DND-41 (cell line): ENCODE data around the gene CCDC18.

Experiments used
- ATAC-seq: fragments of 200-7000 bp; cut with Tn5 transposase; 3 replicates; pipeline ENCODE4 v1.9.1; 2021; ENCODE audit warnings: low read depth; ENCODE audit not compliant: insufficient read depth
- DNase-seq: peaks from one replicate; pipeline ENCODE4 v3.0.0-alpha.2; 2020
- H2AFZ ChIP-seq: 2 replicates; pipeline ENCODE4 v1.6.0; 2012; ENCODE audit warnings: low read depth, low read length
- H3K27ac ChIP-seq: 2 replicates; pipeline ENCODE4 v1.5.1; 2012; ENCODE audit warnings: low read length, inconsistent platforms
- H3K27me3 ChIP-seq: fragments of 200-600 bp; sonication (generic); 2 replicates; pipeline ENCODE4 v1.6.0; 2012; ENCODE audit warnings: low read length, mild to moderate bottlenecking, inconsistent platforms; ENCODE audit not compliant: insufficient read depth, poor library complexity
- H3K36me3 ChIP-seq: 2 replicates; pipeline ENCODE4 v1.5.1; 2012; ENCODE audit warnings: low read length, inconsistent platforms; ENCODE audit not compliant: insufficient read depth
- H3K4me1 ChIP-seq: 2 replicates; pipeline ENCODE4 v1.5.1; 2012; ENCODE audit warnings: mild to moderate bottlenecking, low read length; ENCODE audit not compliant: insufficient read depth
- H3K4me2 ChIP-seq: 2 replicates; pipeline ENCODE4 v1.6.0; 2012; ENCODE audit warnings: mild to moderate bottlenecking, moderate library complexity, low read length, inconsistent platforms; ENCODE audit not compliant: insufficient read depth
- H3K4me3 ChIP-seq, 2 experiments: fragments of 200-600 bp in 1 of 2; shearing (Covaris generic) in 1 of 2; 2 replicates each; pipeline ENCODE4 v1.5.1; 2012 to 2016; ENCODE audit warnings: inconsistent platforms in 2 of 2, low read length in 2 of 2, mild to moderate bottlenecking in 2 of 2, low read depth in 1 of 2, moderate library complexity in 1 of 2
- H3K79me2 ChIP-seq: 2 replicates; pipeline ENCODE4 v1.6.0; 2012; ENCODE audit warnings: low read length, inconsistent platforms; ENCODE audit not compliant: insufficient read depth
- H3K9ac ChIP-seq: 2 replicates; pipeline ENCODE4 v1.6.0; 2012; ENCODE audit warnings: low read depth, mild to moderate bottlenecking, inconsistent platforms, low read length, moderate library complexity
- H3K9me3 ChIP-seq: 2 replicates; pipeline ENCODE4 v1.5.1; 2012; ENCODE audit warnings: low read length, moderate library complexity, mild to moderate bottlenecking, inconsistent platforms; ENCODE audit not compliant: insufficient read depth, severe bottlenecking
- H4K20me1 ChIP-seq: 2 replicates; pipeline ENCODE4 v1.6.0; 2012; ENCODE audit warnings: low read length; ENCODE audit not compliant: insufficient read depth
- CTCF ChIP-seq: IDR thresholded peaks from 2 replicates; pipeline ENCODE4 v1.5.1; 2012; ENCODE audit warnings: borderline replicate concordance, low read length, moderate library complexity, mild to moderate bottlenecking; ENCODE audit not compliant: poor library complexity, severe bottlenecking; ENCODE audit errors: extremely low read depth
- EZH2 ChIP-seq: IDR thresholded peaks from 3 replicates; pipeline ENCODE4 v1.6.1; 2012; ENCODE audit warnings: borderline replicate concordance, low read depth, mild to moderate bottlenecking, moderate library complexity, low read length, inconsistent platforms; ENCODE audit not compliant: severe bottlenecking

CCDC18 gene

GRCh38 chr1:93177991-93178390 is 2.5 kb upstream of the CCDC18 start:
- H2AFZ ChIP-seq = no peak overlapping the region
- peak overlapping the region; percentile 96 for H3K9ac ChIP-seq
- peaks cover 28% of the 10 kb centered on the region for H4K20me1 ChIP-seq
- no peaks in the 10 kb centered on the region for H3K9me3 ChIP-seq
- H3K4me2 ChIP-seq = peak overlapping the region; percentile 87
- no peaks in the 10 kb centered on the region for H3K27me3 ChIP-seq
- H3K27ac ChIP-seq = peak overlapping the region; percentile 91
- H3K79me2 ChIP-seq = peaks cover 97% of the 10 kb centered on the region
- H3K4me1 ChIP-seq = peaks cover 68% of the 10 kb centered on the region
- no peak for ATAC-seq
- no peak for DNase-seq
- peaks cover 34% of the 10 kb centered on the region for H3K36me3 ChIP-seq
- H3K4me3 ChIP-seq = peak overlapping the region; percentile 45 to 82
- TF ChIP-seq EZH2 (no peak), CTCF (no peak)

GRCh38 chr1:93178418-93178817 is 2.1 kb upstream of the CCDC18 start:
- Histone ChIP-seq H3K36me3 (peaks cover 34% of the 10 kb centered on the region), H3K27ac (peak overlapping the region; percentile 91), H2AFZ (no peak overlapping the region), H3K79me2 (peaks cover 97% of the 10 kb centered on the region), H3K9ac (peak overlapping the region; percentile 96), H3K4me2 (peak overlapping the region; percentile 87), H3K27me3 (no peaks in the 10 kb centered on the region), H3K4me3 (peak overlapping the region; percentile 45 to 82), H3K4me1 (peaks cover 68% of the 10 kb centered on the region), H4K20me1 (peaks cover 28% of the 10 kb centered on the region), H3K9me3 (no peaks in the 10 kb centered on the region)
- DNase-seq (peak; percentile 36), ATAC-seq (no peak)
- TF ChIP-seq EZH2 (no peak), CTCF (no peak)

- peak; percentile 98 for DNase-seq
- ATAC-seq = peak; percentile 85
- peaks cover 29% of the 10 kb centered on the region for H3K36me3 ChIP-seq
- no peaks in the 10 kb centered on the region for H3K27me3 ChIP-seq
- peaks cover 26% of the 10 kb centered on the region for H4K20me1 ChIP-seq
- H2AFZ ChIP-seq = peak within 1 kb of the TSS; percentile 81
- peak within 1 kb of the TSS; percentile 96 for H3K9ac ChIP-seq
- H3K4me3 ChIP-seq = peak within 1 kb of the TSS; percentile 45 to 82
- peaks cover 64% of the 10 kb centered on the region for H3K4me1 ChIP-seq
- H3K9me3 ChIP-seq = no peaks in the 10 kb centered on the region
- no peak for TF ChIP-seq EZH2
- TF ChIP-seq CTCF = peak; percentile 13
- peaks cover 92% of the 10 kb centered on the region for H3K79me2 ChIP-seq
- H3K4me2 ChIP-seq = peak within 1 kb of the TSS; percentile 87
- peak within 1 kb of the TSS; percentile 98 for H3K27ac ChIP-seq
Observed at GRCh38 chr1:93179886-93180722, 420 bp upstream of the CCDC18 start, which contains the start of gene TMED5. TSS of gene TMED5 (minus strand) at chr1:93180413. CDS start at chr1:93180242, 171 bp downstream.
